Astrocyte (in vitro differentiated cells and primary cell): ENCODE measurements around the gene FSIP1. TPM values are rescaled to one million over a fixed set of nuclear protein-coding genes. Genes with fewer than 3 reads are reported as not detected.

Experiments used
- DNase-seq: peaks from one replicate; pipeline ENCODE4 v3.0.0-alpha.2; 2010; ENCODE audit warnings: low read depth
- FAIRE-seq: peaks from 2 replicates; lab custom pipeline; 2011; peaks lifted over from hg19 to GRCh38; lab: Jason Lieb, UNC
- H2AFZ ChIP-seq: 2 replicates; pipeline ENCODE4 v1.6.0; 2012; ENCODE audit warnings: low read depth, low read length, inconsistent platforms
- H3K27ac ChIP-seq: 2 replicates; pipeline ENCODE4 v1.5.1; 2011; ENCODE audit warnings: low read depth, low read length, inconsistent platforms
- H3K27me3 ChIP-seq: 2 replicates; pipeline ENCODE4 v1.6.0; 2011; ENCODE audit warnings: low read length, inconsistent platforms; ENCODE audit not compliant: insufficient read depth
- H3K36me3 ChIP-seq: 2 replicates; pipeline ENCODE4 v1.5.1; 2011; ENCODE audit warnings: low read length, inconsistent platforms; ENCODE audit not compliant: insufficient read depth
- H3K4me1 ChIP-seq: 2 replicates; pipeline ENCODE4 v1.5.1; 2011; ENCODE audit warnings: low read length, inconsistent platforms; ENCODE audit not compliant: insufficient read depth
- H3K4me2 ChIP-seq: 2 replicates; pipeline ENCODE4 v1.6.0; 2012; ENCODE audit warnings: low read length, inconsistent platforms
- H3K4me3 ChIP-seq: 2 replicates; pipeline ENCODE4 v1.5.1; 2011; ENCODE audit warnings: low read depth, mild to moderate bottlenecking, low read length, inconsistent platforms; ENCODE audit not compliant: insufficient read depth
- H3K79me2 ChIP-seq: 2 replicates; pipeline ENCODE4 v1.6.0; 2012; ENCODE audit warnings: mild to moderate bottlenecking, low read length, inconsistent platforms; ENCODE audit not compliant: insufficient read depth
- H3K9ac ChIP-seq: 2 replicates; pipeline ENCODE4 v1.6.0; 2012; ENCODE audit warnings: mild to moderate bottlenecking, low read length, inconsistent platforms
- H3K9me3 ChIP-seq: 2 replicates; pipeline ENCODE4 v1.5.1; 2012; ENCODE audit warnings: low read depth, mild to moderate bottlenecking, low read length, inconsistent platforms; ENCODE audit not compliant: insufficient read depth
- H4K20me1 ChIP-seq: 2 replicates; pipeline ENCODE4 v1.6.0; 2012; ENCODE audit warnings: low read length, inconsistent platforms; ENCODE audit not compliant: insufficient read depth
- H3K27ac Mint-ChIP-seq: one replicate; pipeline ENCODE4 v1.8.0; 2021; ENCODE audit warnings: mild to moderate bottlenecking, mixed read lengths; ENCODE audit not compliant: unreplicated experiment
- H3K27me3 Mint-ChIP-seq: one replicate; pipeline ENCODE4 v1.8.0; 2021; ENCODE audit warnings: low read depth, mixed read lengths; ENCODE audit not compliant: unreplicated experiment
- H3K36me3 Mint-ChIP-seq: one replicate; pipeline ENCODE4 v1.8.0; 2021; ENCODE audit warnings: low read depth, mixed read lengths; ENCODE audit not compliant: unreplicated experiment
- H3K4me1 Mint-ChIP-seq: one replicate; pipeline ENCODE4 v1.8.0; 2021; ENCODE audit warnings: low read depth, mixed read lengths; ENCODE audit not compliant: unreplicated experiment
- H3K4me3 Mint-ChIP-seq: one replicate; pipeline ENCODE4 v1.8.0; 2021; ENCODE audit warnings: mild to moderate bottlenecking, moderate library complexity, mixed read lengths; ENCODE audit not compliant: unreplicated experiment
- H3K9me3 Mint-ChIP-seq: one replicate; pipeline ENCODE4 v1.8.0; 2021; ENCODE audit warnings: mild to moderate bottlenecking, mixed read lengths; ENCODE audit not compliant: unreplicated experiment
- EZH2 ChIP-seq: IDR thresholded peaks from 2 replicates; pipeline ENCODE4 v1.6.1; 2012; ENCODE audit warnings: mild to moderate bottlenecking, low read length, inconsistent platforms; ENCODE audit not compliant: insufficient read depth
- total RNA-seq: library from RNA; stranded (reverse); gene quantifications from 2 replicates; pipeline ENCODE4 v1.2.1, GENCODE V29; 2021
- TF ChIP-seq, protein P1 (sequence below): IDR thresholded peaks from 2 replicates; pipeline ENCODE4 v1.5.1; 2011; ENCODE audit warnings: low read depth, mild to moderate bottlenecking, inconsistent platforms, low read length, moderate library complexity; ENCODE audit not compliant: insufficient read depth

FSIP1 gene
- total RNA-seq, 1 donor from 2014 or later, result 0.77 TPM

DNA sequence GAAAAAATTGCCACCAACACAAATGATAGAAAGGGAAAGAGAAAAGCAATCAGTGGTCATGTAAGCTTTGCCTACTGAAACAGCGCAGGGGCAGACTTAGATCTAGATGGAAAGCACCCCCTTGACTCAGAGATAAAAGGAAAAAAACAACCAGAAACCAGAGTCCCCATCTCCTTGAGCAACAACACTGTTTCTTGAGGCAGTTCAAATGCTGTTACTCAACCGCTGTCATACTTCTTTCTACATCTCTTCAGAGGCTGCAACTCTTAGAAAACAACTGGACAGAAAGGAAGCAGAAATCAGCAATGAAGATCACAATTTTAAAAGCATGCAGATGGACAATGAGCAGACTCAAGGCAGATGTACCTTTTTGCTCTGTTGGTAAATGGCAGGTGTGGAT is 36.5 kb downstream of the FSIP1 start:
- H3K27ac Mint-ChIP-seq, result no peak overlapping the region
- H3K9me3 Mint-ChIP-seq, result no peaks in the 10 kb centered on the region
- H3K9ac ChIP-seq, result no peak overlapping the region
- H3K27ac ChIP-seq, result no peak overlapping the region
- no peak for TF ChIP-seq EZH2
- TF ChIP-seq, protein P1, sequence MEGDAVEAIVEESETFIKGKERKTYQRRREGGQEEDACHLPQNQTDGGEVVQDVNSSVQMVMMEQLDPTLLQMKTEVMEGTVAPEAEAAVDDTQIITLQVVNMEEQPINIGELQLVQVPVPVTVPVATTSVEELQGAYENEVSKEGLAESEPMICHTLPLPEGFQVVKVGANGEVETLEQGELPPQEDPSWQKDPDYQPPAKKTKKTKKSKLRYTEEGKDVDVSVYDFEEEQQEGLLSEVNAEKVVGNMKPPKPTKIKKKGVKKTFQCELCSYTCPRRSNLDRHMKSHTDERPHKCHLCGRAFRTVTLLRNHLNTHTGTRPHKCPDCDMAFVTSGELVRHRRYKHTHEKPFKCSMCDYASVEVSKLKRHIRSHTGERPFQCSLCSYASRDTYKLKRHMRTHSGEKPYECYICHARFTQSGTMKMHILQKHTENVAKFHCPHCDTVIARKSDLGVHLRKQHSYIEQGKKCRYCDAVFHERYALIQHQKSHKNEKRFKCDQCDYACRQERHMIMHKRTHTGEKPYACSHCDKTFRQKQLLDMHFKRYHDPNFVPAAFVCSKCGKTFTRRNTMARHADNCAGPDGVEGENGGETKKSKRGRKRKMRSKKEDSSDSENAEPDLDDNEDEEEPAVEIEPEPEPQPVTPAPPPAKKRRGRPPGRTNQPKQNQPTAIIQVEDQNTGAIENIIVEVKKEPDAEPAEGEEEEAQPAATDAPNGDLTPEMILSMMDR, result no peak
- H3K4me2 ChIP-seq, result no peak overlapping the region
- H4K20me1 ChIP-seq, result no peaks in the 10 kb centered on the region
- H3K27me3 ChIP-seq, result no peaks in the 10 kb centered on the region
- H3K27me3 Mint-ChIP-seq, result no peaks in the 10 kb centered on the region
- no peak overlapping the region for H3K4me3 ChIP-seq
- no peaks in the 10 kb centered on the region for H3K9me3 ChIP-seq
- H3K36me3 Mint-ChIP-seq, result no peaks in the 10 kb centered on the region
- DNase-seq (no peak), FAIRE-seq (peak; percentile 9)
- no peak overlapping the region for H2AFZ ChIP-seq
- H3K79me2 ChIP-seq, result no peaks in the 10 kb centered on the region
- H3K4me3 Mint-ChIP-seq, result no peak overlapping the region
- H3K4me1 Mint-ChIP-seq, result peaks cover 10% of the 10 kb centered on the region
- no peaks in the 10 kb centered on the region for H3K36me3 ChIP-seq
- H3K4me1 ChIP-seq, result peaks cover 5% of the 10 kb centered on the region

DNA sequence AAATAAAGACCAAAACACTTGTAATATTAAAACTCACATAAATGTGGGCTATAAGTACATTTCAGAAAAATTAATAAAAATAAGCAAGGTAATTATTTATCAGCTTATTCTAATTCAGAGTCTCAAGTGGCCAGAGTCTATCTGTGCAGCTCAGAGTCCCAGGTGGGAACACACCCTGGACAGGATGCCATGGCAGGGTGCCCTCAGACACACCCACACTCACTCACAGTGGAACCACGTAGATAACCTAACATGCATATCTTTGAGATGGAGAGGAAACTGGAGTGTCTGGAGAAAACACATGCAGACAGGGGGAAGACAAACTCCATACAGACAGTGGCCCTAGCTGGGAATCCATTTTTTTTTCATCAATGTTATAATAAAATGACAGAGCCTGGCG is 37.2 kb downstream of the FSIP1 start:
- H3K4me3 ChIP-seq, result no peak overlapping the region
- no peak overlapping the region for H2AFZ ChIP-seq
- H3K9ac ChIP-seq, result no peak overlapping the region
- no peaks in the 10 kb centered on the region for H3K36me3 Mint-ChIP-seq
- H3K27ac ChIP-seq, result no peak overlapping the region
- no peaks in the 10 kb centered on the region for H3K27me3 Mint-ChIP-seq
- H3K27ac Mint-ChIP-seq, result no peak overlapping the region
- no peak overlapping the region for H3K4me3 Mint-ChIP-seq
- H3K9me3 Mint-ChIP-seq, result no peaks in the 10 kb centered on the region
- no peak for FAIRE-seq
- H3K79me2 ChIP-seq, result no peaks in the 10 kb centered on the region
- H3K27me3 ChIP-seq, result no peaks in the 10 kb centered on the region
- no peaks in the 10 kb centered on the region for H4K20me1 ChIP-seq
- no peak overlapping the region for H3K4me2 ChIP-seq
- DNase-seq, result no peak
- H3K4me1 Mint-ChIP-seq, result peaks cover 11% of the 10 kb centered on the region
- H3K4me1 ChIP-seq, result peaks cover 5% of the 10 kb centered on the region
- no peaks in the 10 kb centered on the region for H3K9me3 ChIP-seq
- TF ChIP-seq, protein P1, result no peak
- TF ChIP-seq EZH2, result no peak
- no peaks in the 10 kb centered on the region for H3K36me3 ChIP-seq

DNA sequence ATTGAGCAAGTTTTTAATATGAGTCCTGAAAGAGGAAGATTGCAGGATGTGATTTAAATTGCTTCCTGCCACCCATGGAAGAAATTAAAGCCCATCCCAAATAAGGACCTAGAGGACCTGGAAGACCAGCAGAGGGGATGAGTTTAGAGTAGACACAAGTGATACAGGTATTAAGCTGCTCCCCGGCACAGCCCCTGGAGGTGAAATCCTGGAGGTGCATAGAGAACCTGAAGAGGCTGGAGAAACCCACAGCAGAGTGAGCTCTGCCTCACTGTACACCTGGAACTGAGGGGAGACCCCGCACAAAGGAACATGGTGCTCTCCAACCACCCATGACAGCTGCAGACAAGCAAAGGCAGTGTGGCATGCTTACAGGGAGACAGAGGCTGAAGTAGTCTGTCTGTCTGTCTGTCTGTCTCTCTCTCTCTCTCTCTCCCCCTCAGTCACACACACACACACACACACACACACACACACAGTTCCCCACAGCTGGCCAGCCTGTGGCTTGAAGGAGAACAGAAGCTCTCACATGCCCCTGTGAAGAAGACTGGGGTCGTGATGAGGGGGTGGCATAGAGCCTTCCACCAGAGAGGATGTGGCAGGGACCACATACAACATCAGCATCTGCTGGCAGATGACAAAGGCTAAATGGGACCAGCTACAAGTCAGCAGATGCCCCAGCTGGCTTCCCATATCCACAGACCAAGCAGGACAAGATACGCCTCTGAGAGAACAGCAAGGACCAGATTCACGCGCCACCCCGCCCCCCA is 38.1 kb downstream of the FSIP1 start:
- no peak overlapping the region for H3K4me3 ChIP-seq
- DNase-seq (no peak), FAIRE-seq (peak; percentile 26)
- Mint-ChIP-seq H3K27me3 (no peaks in the 10 kb centered on the region), H3K9me3 (no peaks in the 10 kb centered on the region), H3K4me1 (peaks cover 11% of the 10 kb centered on the region), H3K27ac (no peak overlapping the region), H3K36me3 (no peaks in the 10 kb centered on the region), H3K4me3 (no peak overlapping the region)
- peaks cover 5% of the 10 kb centered on the region for H3K4me1 ChIP-seq
- TF ChIP-seq EZH2, result no peak
- TF ChIP-seq, protein P1, result no peak
- H2AFZ ChIP-seq, result no peak overlapping the region
- H4K20me1 ChIP-seq, result no peaks in the 10 kb centered on the region
- H3K36me3 ChIP-seq, result no peaks in the 10 kb centered on the region
- no peaks in the 10 kb centered on the region for H3K9me3 ChIP-seq
- no peak overlapping the region for H3K4me2 ChIP-seq
- H3K27ac ChIP-seq, result no peak overlapping the region
- H3K27me3 ChIP-seq, result no peaks in the 10 kb centered on the region
- no peaks in the 10 kb centered on the region for H3K79me2 ChIP-seq
- no peak overlapping the region for H3K9ac ChIP-seq
